ENCODE results near the gene ATRN. TPM values are rescaled to one million over a fixed set of nuclear protein-coding genes. Genes with fewer than 3 reads are reported as not detected.

ATRN gene
- polyA plus RNA-seq, 1 donor from 2014 or later: 27.5 TPM

- Histone ChIP-seq H3K4me3 (ENCODE audit: low read length) (no peak overlapping the region), H3K9me2 (ENCODE audit: insufficient read depth, low read length) (no peaks in the 10 kb centered on the region), H3K9ac (ENCODE audit: low read length) (no peak overlapping the region), H3K9me3 (ENCODE audit: low read length) (no peaks in the 10 kb centered on the region), H3F3A (ENCODE audit: insufficient read depth, low read length, poor library complexity, severe bottlenecking) (no peaks in the 10 kb centered on the region), H3K79me2 (replicated peaks; ENCODE audit: insufficient read depth, low read length) (no peaks in the 10 kb centered on the region), H2AFZ (ENCODE audit: low read depth, low read length) (no peak overlapping the region), H4K20me1 (ENCODE audit: insufficient read depth) (no peaks in the 10 kb centered on the region), H3K27me3 (ENCODE audit: insufficient read depth, low read depth, low read length) (no peaks in the 10 kb centered on the region), H3K36me3 (ENCODE audit: insufficient read depth, low read length) (no peaks in the 10 kb centered on the region), H3K27ac (ENCODE audit: low read length) (no peak overlapping the region), H3K4me2 (ENCODE audit: low read length) (no peak overlapping the region)
- TF ChIP-seq CTCF (IDR thresholded peaks at IDR 0.05; ENCODE audit: poor library complexity, severe bottlenecking): no peak
- TF ChIP-seq SMC3 (conservative IDR thresholded peaks at IDR 0.05; ENCODE audit: poor library complexity): no peak
- TF ChIP-seq EP300 (conservative IDR thresholded peaks at IDR 0.05; ENCODE audit: poor library complexity, severe bottlenecking): no peak
- no peak for TF ChIP-seq RAD21 (conservative IDR thresholded peaks at IDR 0.05)
- no peak for TF ChIP-seq MXI1 (conservative IDR thresholded peaks at IDR 0.05; ENCODE audit: poor library complexity, severe bottlenecking)
- no peak for TF ChIP-seq POLR2AphosphoS5 (IDR thresholded peaks at IDR 0.05)
- no peak for TF ChIP-seq REST (IDR thresholded peaks at IDR 0.05; ENCODE audit: borderline replicate concordance)
- no peak for TF ChIP-seq TAF1 (IDR thresholded peaks at IDR 0.05; ENCODE audit: low read depth)
- TF ChIP-seq EZH2 (IDR thresholded peaks at IDR 0.05; ENCODE audit: borderline replicate concordance, insufficient read depth, low read length, poor library complexity, severe bottlenecking): no peak
Measured at GRCh38 chr20:3694864-3695263, 224.0 kb downstream of the ATRN start.

GRCh38 chr20:3696200-3696599 is 225.4 kb downstream of the ATRN start:
- Histone ChIP-seq H3K9me2 (ENCODE audit: insufficient read depth, low read length) (no peaks in the 10 kb centered on the region), H3K4me3 (ENCODE audit: low read length) (no peak overlapping the region), H2AFZ (ENCODE audit: low read depth, low read length) (no peak overlapping the region), H3K27ac (ENCODE audit: low read length) (no peak overlapping the region), H3K79me2 (replicated peaks; ENCODE audit: insufficient read depth, low read length) (no peaks in the 10 kb centered on the region), H3K4me2 (ENCODE audit: low read length) (no peak overlapping the region), H3K27me3 (ENCODE audit: insufficient read depth, low read depth, low read length) (no peaks in the 10 kb centered on the region), H3K9me3 (ENCODE audit: low read length) (no peaks in the 10 kb centered on the region), H4K20me1 (ENCODE audit: insufficient read depth) (no peaks in the 10 kb centered on the region), H3K9ac (ENCODE audit: low read length) (no peak overlapping the region), H3K36me3 (ENCODE audit: insufficient read depth, low read length) (no peaks in the 10 kb centered on the region), H3F3A (ENCODE audit: insufficient read depth, low read length, poor library complexity, severe bottlenecking) (no peaks in the 10 kb centered on the region)
- TF ChIP-seq EP300 (conservative IDR thresholded peaks at IDR 0.05; ENCODE audit: poor library complexity, severe bottlenecking): no peak
- TF ChIP-seq CTCF (IDR thresholded peaks at IDR 0.05; ENCODE audit: poor library complexity, severe bottlenecking): peak; percentile 34
- no peak for TF ChIP-seq MXI1 (conservative IDR thresholded peaks at IDR 0.05; ENCODE audit: poor library complexity, severe bottlenecking)
